ENCODE results near the gene GSTA5. TPM values are rescaled to one million over a fixed set of nuclear protein-coding genes. Genes with fewer than 3 reads are reported as not detected.
"Not testable (repeated sequence)": the region's sequence is repeated elsewhere in the genome, so short reads cannot be mapped to it uniquely, and the experiment has no call there.

GSTA5 gene
- total RNA-seq, 1 donor from 2014 or later, result not detected

DNA sequence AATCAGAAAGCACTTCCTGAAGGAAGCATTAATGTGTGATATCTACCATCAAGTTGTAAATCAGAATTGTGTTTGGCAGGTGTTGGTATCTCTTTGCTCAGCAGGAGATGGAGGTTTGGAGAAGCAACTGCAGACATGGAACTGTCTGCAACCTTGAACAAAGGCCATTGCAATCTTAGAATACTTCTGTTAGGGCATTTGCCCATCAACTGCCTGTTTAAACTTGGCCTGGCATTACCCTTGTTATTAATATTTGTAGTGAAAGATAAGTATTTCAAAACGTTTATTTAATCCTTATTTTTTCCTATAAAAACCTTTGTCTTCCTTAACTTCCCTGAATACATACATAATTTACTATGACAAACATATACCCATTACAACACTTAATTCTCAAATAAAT, 14.1 kb downstream of the GSTA5 start:
- H3K36me3 ChIP-seq, result no peaks in the 10 kb centered on the region
- H3K27me3 ChIP-seq, result no peaks in the 10 kb centered on the region
- no peak for DNase-seq (ENCODE audit: low spot score in 2 of 2)
- H3K27ac ChIP-seq, result no peak overlapping the region
- no peak overlapping the region for H3K4me3 ChIP-seq
- H3K4me1 ChIP-seq, result no peaks in the 10 kb centered on the region
- intact Hi-C loops (cut with DNase I), result loop anchor here (2.0 kb wide), 1 partner anchor 40 kb away; no protein-coding TSS in a partner anchor
- TF ChIP-seq CTCF (IDR thresholded peaks at IDR 0.05), result no peak
- no peaks in the 10 kb centered on the region for H3K9me3 ChIP-seq

GRCh38 chr6:52825900-52826459, 14.6 kb downstream of the GSTA5 start:
- not testable (repeated sequence) for H3K36me3 ChIP-seq; DNase-seq (ENCODE audit: low spot score in 2 of 2)
- intact Hi-C loops (cut with DNase I), result loop anchor here (2.0 kb wide), 1 partner anchor 39 kb away; no protein-coding TSS in a partner anchor

DNA sequence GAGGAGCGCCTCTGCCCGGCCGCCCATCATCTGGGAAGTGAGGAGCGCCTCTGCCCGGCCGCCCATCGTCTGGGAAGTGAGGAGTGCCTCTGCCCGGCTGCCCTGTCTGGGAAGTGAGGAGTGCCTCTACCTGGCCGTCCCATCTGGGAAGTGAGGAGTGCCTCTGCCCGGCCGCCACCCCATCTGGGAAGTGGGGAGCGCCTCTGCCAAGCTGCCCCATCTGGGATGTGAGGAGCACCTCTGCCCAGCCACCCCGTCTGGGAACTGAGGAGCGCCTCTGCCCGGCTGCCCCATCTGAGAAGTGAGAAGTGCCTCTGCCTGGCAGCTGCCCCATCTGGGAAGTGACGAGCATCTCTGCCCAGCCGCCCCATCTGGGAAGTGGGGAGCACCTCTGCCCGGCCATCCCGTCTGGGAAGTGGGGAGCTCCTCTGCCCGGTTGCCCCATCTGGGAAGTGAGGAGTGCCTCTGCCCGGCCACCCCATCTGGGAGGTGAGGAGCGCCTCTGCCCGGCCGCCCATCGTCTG, 15.3 kb downstream of the GSTA5 start:
- DNase-seq (ENCODE audit: low spot score in 2 of 2); H3K4me3 ChIP-seq; intact Hi-C loops (cut with DNase I); H3K36me3 ChIP-seq; H3K9me3 ChIP-seq; H3K27ac ChIP-seq; H3K27me3 ChIP-seq; H3K4me1 ChIP-seq: not testable (repeated sequence)

More at GRCh38 chr6:52825900-52826459, 14.6 kb downstream of the GSTA5 start:
- not testable (repeated sequence) for H3K4me3 ChIP-seq, H3K4me1 ChIP-seq, H3K27ac ChIP-seq, H3K27me3 ChIP-seq, H3K9me3 ChIP-seq

DNA sequence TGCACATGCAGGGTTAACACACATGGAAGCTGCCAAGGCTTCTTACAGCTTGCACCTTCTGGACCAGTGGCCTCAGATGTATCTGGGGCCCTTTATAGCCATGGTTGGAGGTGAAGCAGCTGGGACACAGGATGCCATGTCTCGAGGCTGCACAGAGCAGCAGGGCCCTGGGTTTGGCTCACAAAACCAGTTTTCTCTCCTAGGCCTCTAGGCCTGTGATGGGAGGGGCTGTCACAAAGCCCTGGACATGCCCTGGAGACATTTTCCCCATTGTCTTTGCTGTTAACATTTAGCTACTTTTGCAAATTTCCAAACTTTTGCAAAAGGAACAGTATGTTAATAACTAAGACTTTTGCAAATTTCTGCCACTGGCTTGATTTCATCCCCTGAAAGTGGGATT, 18.8 kb downstream of the GSTA5 start:
- intact Hi-C loops (cut with DNase I), result no loop called here
- H3K9me3 ChIP-seq, result no peaks in the 10 kb centered on the region
- no peak for TF ChIP-seq CTCF (IDR thresholded peaks at IDR 0.05)

DNA sequence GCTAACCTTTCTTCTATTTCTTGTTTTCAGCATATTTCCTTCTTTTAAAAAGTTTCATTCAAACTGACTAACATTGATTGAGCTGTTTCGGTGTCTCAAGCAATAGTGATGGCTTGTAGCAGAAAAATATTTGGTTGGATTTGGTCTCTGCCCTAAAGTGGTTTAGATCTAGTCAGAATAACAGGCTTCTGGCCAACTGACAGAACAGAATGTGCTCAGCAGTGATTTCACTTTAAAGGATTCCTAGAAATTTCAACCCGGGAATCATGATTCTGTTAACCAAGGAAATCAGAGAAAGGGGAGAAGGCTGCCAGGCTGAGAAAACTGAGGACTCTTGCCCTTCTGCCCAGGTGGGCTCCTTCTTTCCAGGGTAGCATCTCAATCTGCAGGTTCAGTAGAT, 20.4 kb downstream of the GSTA5 start:
- intact Hi-C loops (cut with DNase I), result no loop called here
- no peaks in the 10 kb centered on the region for H3K36me3 ChIP-seq
- TF ChIP-seq CTCF (IDR thresholded peaks at IDR 0.05), result no peak

More for the DNA sequence above, 18.8 kb downstream of the GSTA5 start:
- Histone ChIP-seq H3K4me1 (no peaks in the 10 kb centered on the region), H3K27me3 (no peaks in the 10 kb centered on the region), H3K27ac (no peak overlapping the region), H3K4me3 (no peak overlapping the region), H3K36me3 (no peaks in the 10 kb centered on the region)
- DNase-seq (ENCODE audit: low spot score in 2 of 2), result no peak

GRCh38 chr6:52815167-52816092, 25.2 kb downstream of the GSTA5 start:
- intact Hi-C loops (cut with DNase I), result no loop called here
- H3K9me3 ChIP-seq, result no peaks in the 10 kb centered on the region
- peak in 2 of 3 experiments; percentile 44 to 61 for TF ChIP-seq CTCF (IDR thresholded peaks at IDR 0.05)
- no peak overlapping the region for H3K27ac ChIP-seq
- DNase-seq (ENCODE audit: low spot score in 2 of 2), result no peak
- H3K36me3 ChIP-seq, result no peaks in the 10 kb centered on the region
- no peak overlapping the region for H3K4me3 ChIP-seq
- H3K27me3 ChIP-seq, result no peaks in the 10 kb centered on the region
- H3K4me1 ChIP-seq, result no peaks in the 10 kb centered on the region

More for the DNA sequence above, 20.4 kb downstream of the GSTA5 start:
- Histone ChIP-seq H3K4me3 (no peak overlapping the region), H3K27ac (no peak overlapping the region), H3K27me3 (no peaks in the 10 kb centered on the region), H3K4me1 (no peaks in the 10 kb centered on the region), H3K9me3 (no peaks in the 10 kb centered on the region)
- no peak for DNase-seq (ENCODE audit: low spot score in 2 of 2)

- H3K9me3 ChIP-seq; DNase-seq (ENCODE audit: low spot score in 2 of 2); H3K27me3 ChIP-seq; H3K36me3 ChIP-seq; H3K27ac ChIP-seq; intact Hi-C loops (cut with DNase I); H3K4me1 ChIP-seq; H3K4me3 ChIP-seq: not testable (repeated sequence)
Measured at GRCh38 chr6:52814545-52814944, 26.1 kb downstream of the GSTA5 start.

DNA sequence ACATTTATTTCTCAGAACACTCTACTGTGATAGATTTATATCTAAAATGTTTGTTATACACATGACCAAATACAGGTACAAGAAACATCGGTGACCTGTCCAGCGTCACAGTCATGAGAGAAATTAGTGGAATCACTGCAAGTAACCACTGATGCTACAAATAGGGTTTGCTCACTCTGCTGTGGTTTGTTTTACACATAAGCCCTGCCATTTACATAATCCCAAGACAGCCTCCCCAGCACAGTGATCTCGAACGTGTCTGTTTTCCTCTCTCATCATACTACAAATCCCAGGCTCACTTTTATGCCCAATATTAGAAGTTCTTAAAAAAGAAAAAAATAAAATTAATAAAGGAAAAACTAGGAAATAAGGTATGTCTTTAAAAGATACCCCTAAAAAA, 30.8 kb downstream of the GSTA5 start:
- H3K27me3 ChIP-seq; intact Hi-C loops (cut with DNase I); H3K4me3 ChIP-seq; H3K27ac ChIP-seq; H3K4me1 ChIP-seq; DNase-seq (ENCODE audit: low spot score in 2 of 2); H3K36me3 ChIP-seq; H3K9me3 ChIP-seq: not testable (repeated sequence)
